Fibroblast of mammary gland (primary cell): ENCODE data around the gene SKI.

ENCODE experiments used
- DNase-seq: peaks from one replicate; pipeline ENCODE4 v3.0.0-alpha.2; 2010; ENCODE audit warnings: low read depth
- H3K4me3 ChIP-seq: 2 replicates; pipeline ENCODE4 v1.5.1; 2011; ENCODE audit warnings: low read depth, mild to moderate bottlenecking, low read length, moderate library complexity; ENCODE audit not compliant: control insufficient read depth
- TF ChIP-seq, protein P1 (sequence below): conservative IDR thresholded peaks from 2 replicates; pipeline ENCODE4 v1.5.1; 2011; ENCODE audit warnings: low read depth, low read length, inconsistent platforms; ENCODE audit not compliant: control insufficient read depth, insufficient read depth

Gene SKI

DNA sequence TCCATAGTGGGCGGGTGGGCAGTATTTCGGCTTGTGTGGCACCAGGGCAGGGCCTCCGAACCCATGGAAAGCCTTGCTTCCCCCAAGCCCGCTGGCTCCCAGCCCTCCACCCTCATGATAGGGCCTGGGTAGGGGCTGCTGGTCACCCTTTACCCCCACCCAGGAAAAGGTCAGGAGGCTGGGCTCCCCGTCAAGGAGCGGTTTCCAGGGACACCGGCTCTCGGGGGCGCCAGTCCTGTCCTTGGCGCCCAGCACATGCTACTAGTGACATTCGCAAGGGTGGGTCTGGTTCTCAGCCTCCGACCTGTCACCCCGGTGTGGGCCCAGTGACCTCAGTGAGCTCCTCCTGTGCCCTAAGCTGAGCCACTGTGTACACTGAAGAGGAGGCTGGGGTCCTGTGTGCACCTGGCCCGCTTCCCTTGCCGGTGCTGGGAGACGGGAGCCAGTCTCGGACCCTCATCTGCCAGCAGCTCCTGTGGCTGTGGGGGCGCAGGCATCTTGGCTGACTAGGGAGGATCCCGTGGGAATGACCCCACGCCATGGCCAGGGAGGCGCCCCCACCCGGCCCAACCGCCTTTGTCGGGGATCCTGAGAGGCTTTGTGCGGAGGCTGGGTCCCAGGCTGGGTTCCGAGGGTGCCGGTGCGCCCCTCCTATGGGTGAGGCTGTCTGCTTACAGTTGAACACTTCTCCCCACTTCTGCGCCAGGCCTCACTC lies 54.6 kb downstream of the SKI start:
- no peak for DNase-seq
- TF ChIP-seq, protein P1, sequence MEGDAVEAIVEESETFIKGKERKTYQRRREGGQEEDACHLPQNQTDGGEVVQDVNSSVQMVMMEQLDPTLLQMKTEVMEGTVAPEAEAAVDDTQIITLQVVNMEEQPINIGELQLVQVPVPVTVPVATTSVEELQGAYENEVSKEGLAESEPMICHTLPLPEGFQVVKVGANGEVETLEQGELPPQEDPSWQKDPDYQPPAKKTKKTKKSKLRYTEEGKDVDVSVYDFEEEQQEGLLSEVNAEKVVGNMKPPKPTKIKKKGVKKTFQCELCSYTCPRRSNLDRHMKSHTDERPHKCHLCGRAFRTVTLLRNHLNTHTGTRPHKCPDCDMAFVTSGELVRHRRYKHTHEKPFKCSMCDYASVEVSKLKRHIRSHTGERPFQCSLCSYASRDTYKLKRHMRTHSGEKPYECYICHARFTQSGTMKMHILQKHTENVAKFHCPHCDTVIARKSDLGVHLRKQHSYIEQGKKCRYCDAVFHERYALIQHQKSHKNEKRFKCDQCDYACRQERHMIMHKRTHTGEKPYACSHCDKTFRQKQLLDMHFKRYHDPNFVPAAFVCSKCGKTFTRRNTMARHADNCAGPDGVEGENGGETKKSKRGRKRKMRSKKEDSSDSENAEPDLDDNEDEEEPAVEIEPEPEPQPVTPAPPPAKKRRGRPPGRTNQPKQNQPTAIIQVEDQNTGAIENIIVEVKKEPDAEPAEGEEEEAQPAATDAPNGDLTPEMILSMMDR, result no peak
- no peak overlapping the region for H3K4me3 ChIP-seq

- TF ChIP-seq, protein P1, result no peak
- no peak for DNase-seq
- no peak overlapping the region for H3K4me3 ChIP-seq
These were observed 55.4 kb downstream of the SKI start for GRCh38 chr1:2283371-2283990.

GRCh38 chr1:2283991-2284895 lies 56.1 kb downstream of the SKI start:
- no peak for DNase-seq
- TF ChIP-seq, protein P1, result no peak
- H3K4me3 ChIP-seq, result no peak overlapping the region

GRCh38 chr1:2284932-2285331 lies 56.8 kb downstream of the SKI start:
- no peak for DNase-seq
- H3K4me3 ChIP-seq, result no peak overlapping the region
- TF ChIP-seq, protein P1, result no peak

- DNase-seq, result no peak
- TF ChIP-seq, protein P1, result no peak
- H3K4me3 ChIP-seq, result no peak overlapping the region
These were observed 58.8 kb downstream of the SKI start for GRCh38 chr1:2286923-2287322.

- no peak for DNase-seq
- TF ChIP-seq, protein P1, result no peak
These were observed 59.5 kb downstream of the SKI start for GRCh38 chr1:2287649-2288048.

More at GRCh38 chr1:2287649-2288048, 59.5 kb downstream of the SKI start:
- no peak overlapping the region for H3K4me3 ChIP-seq
